ENCODE measurements around the gene PARP16. TPM values are rescaled to one million over a fixed set of nuclear protein-coding genes. Genes with fewer than 3 reads are reported as not detected.

Gene PARP16
- total RNA-seq, 1 experiment from 2014 or later, result 5.8 TPM

GRCh38 chr15:65300924-65301441 lies 14.3 kb upstream of the PARP16 start:
- TF ChIP-seq, protein P1, sequence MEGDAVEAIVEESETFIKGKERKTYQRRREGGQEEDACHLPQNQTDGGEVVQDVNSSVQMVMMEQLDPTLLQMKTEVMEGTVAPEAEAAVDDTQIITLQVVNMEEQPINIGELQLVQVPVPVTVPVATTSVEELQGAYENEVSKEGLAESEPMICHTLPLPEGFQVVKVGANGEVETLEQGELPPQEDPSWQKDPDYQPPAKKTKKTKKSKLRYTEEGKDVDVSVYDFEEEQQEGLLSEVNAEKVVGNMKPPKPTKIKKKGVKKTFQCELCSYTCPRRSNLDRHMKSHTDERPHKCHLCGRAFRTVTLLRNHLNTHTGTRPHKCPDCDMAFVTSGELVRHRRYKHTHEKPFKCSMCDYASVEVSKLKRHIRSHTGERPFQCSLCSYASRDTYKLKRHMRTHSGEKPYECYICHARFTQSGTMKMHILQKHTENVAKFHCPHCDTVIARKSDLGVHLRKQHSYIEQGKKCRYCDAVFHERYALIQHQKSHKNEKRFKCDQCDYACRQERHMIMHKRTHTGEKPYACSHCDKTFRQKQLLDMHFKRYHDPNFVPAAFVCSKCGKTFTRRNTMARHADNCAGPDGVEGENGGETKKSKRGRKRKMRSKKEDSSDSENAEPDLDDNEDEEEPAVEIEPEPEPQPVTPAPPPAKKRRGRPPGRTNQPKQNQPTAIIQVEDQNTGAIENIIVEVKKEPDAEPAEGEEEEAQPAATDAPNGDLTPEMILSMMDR (IDR thresholded peaks at IDR 0.05; ENCODE audit: unreplicated experiment), result no peak
- no peaks in the 10 kb centered on the region for H3K27me3 Mint-ChIP-seq (ENCODE audit: unreplicated experiment)
- peaks cover 17% of the 10 kb centered on the region for H3K4me1 Mint-ChIP-seq (ENCODE audit: low read depth, unreplicated experiment)
- peaks cover 40% of the 10 kb centered on the region for H3K36me3 Mint-ChIP-seq (ENCODE audit: insufficient read depth, unreplicated experiment)
- H3K4me3 Mint-ChIP-seq (ENCODE audit: low read depth, unreplicated experiment), result no peak overlapping the region
- no TSS peak for BruUV-seq (replicated peaks)
- intact Hi-C loops (cut with micrococcal nuclease; ENCODE audit: unreplicated experiment), result no loop called here
- H3K27ac Mint-ChIP-seq (ENCODE audit: unreplicated experiment), result no peak overlapping the region
- DNase-seq, result no peak
- no peaks in the 10 kb centered on the region for H3K9me3 Mint-ChIP-seq (ENCODE audit: low read depth, unreplicated experiment)
- CTCF ChIA-PET, result no interaction called here

DNA sequence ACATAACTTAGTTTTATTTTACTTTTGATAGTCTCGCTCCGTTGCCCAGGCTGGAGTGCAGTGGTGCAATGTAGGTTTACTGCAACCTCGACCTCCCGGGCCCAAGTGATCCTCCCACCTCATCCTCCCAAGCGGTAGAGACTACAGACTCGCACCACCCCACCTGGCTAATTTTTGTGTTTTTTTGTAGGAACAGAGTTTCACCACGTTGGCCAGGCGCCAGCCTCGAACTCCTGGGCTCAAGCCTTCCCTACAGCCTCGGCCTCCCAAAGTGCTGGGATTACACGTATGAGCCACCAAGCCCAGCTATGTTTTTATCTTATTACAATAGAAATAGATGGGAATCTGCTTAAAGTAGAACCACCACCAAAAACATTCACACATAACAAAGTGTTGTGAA lies 12.0 kb upstream of the PARP16 start:
- no TSS peak for BruUV-seq (replicated peaks)
- Mint-ChIP-seq H3K27ac (ENCODE audit: unreplicated experiment) (no peak overlapping the region), H3K4me1 (ENCODE audit: low read depth, unreplicated experiment) (peaks cover 11% of the 10 kb centered on the region), H3K27me3 (ENCODE audit: unreplicated experiment) (no peaks in the 10 kb centered on the region), H3K36me3 (ENCODE audit: insufficient read depth, unreplicated experiment) (peaks cover 28% of the 10 kb centered on the region), H3K4me3 (ENCODE audit: low read depth, unreplicated experiment) (no peak overlapping the region), H3K9me3 (ENCODE audit: low read depth, unreplicated experiment) (no peaks in the 10 kb centered on the region)
- CTCF ChIA-PET, result interaction anchor here (0.6 to 1.4 kb wide), 3 partner anchors 12 to 265 kb away, joined by 3 to 4 read pairs (median 3); partner anchors contain the start of gene PARP16
- intact Hi-C loops (cut with micrococcal nuclease; ENCODE audit: unreplicated experiment), result loop anchor here (10.0 kb wide), 1 partner anchor 264 kb away; no protein-coding TSS in a partner anchor
- DNase-seq, result no peak
- TF ChIP-seq, protein P1 (IDR thresholded peaks at IDR 0.05; ENCODE audit: unreplicated experiment), result no peak

GRCh38 chr15:65292938-65293518 lies 6.3 kb upstream of the PARP16 start:
- Mint-ChIP-seq H3K4me1 (ENCODE audit: low read depth, unreplicated experiment) (peaks cover 7% of the 10 kb centered on the region), H3K27ac (ENCODE audit: unreplicated experiment) (no peak overlapping the region), H3K9me3 (ENCODE audit: low read depth, unreplicated experiment) (no peaks in the 10 kb centered on the region), H3K36me3 (ENCODE audit: insufficient read depth, unreplicated experiment) (peaks cover 21% of the 10 kb centered on the region), H3K27me3 (ENCODE audit: unreplicated experiment) (no peaks in the 10 kb centered on the region), H3K4me3 (ENCODE audit: low read depth, unreplicated experiment) (no peak overlapping the region)
- TF ChIP-seq, protein P1 (IDR thresholded peaks at IDR 0.05; ENCODE audit: unreplicated experiment), result no peak
- BruUV-seq (replicated peaks), result no TSS peak
- no peak for DNase-seq
- CTCF ChIA-PET, result interaction anchor here (0.6 kb wide), 1 partner anchor 1032 kb away, joined by 3 read pairs; no protein-coding TSS in a partner anchor
- intact Hi-C loops (cut with micrococcal nuclease; ENCODE audit: unreplicated experiment), result loop anchor here (10.0 kb wide), 1 partner anchor 258 kb away; no protein-coding TSS in a partner anchor

DNA sequence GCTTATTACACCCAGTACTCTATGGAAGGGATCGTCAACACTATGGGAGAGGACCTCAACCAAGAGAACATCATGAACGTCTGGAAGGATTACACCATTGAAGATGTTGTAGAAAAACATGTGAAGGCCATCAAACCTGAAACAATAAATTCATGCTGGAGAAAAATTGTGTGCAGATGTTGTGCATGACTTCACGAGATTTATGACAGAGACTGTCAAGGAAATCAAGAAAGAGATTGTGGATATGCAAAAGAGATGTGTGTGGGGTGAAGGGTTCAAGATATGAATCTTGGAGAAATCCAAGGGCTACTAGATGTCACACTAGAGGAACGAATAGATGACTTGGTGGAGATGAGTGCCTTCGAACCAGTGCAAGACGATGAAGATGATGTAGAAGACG lies 3.5 kb upstream of the PARP16 start:
- no peaks in the 10 kb centered on the region for H3K27me3 Mint-ChIP-seq (ENCODE audit: unreplicated experiment)
- intact Hi-C loops (cut with micrococcal nuclease; ENCODE audit: unreplicated experiment), result loop anchor here (10.0 kb wide), 1 partner anchor 255 kb away; no protein-coding TSS in a partner anchor
- peaks cover 18% of the 10 kb centered on the region for H3K36me3 Mint-ChIP-seq (ENCODE audit: insufficient read depth, unreplicated experiment)
- no peak overlapping the region for H3K4me3 Mint-ChIP-seq (ENCODE audit: low read depth, unreplicated experiment)
- H3K4me1 Mint-ChIP-seq (ENCODE audit: low read depth, unreplicated experiment), result peaks cover 6% of the 10 kb centered on the region
- BruUV-seq (replicated peaks), result no TSS peak
- no peak overlapping the region for H3K27ac Mint-ChIP-seq (ENCODE audit: unreplicated experiment)
- TF ChIP-seq, protein P1 (IDR thresholded peaks at IDR 0.05; ENCODE audit: unreplicated experiment), result no peak
- DNase-seq, result no peak
- CTCF ChIA-PET, result no interaction called here
- no peaks in the 10 kb centered on the region for H3K9me3 Mint-ChIP-seq (ENCODE audit: low read depth, unreplicated experiment)
